Measurements from ENCODE around the gene NCKAP5.

Gene NCKAP5

GRCh38 chr2:133573491-133574162, 5.4 kb upstream of the NCKAP5 start:
- DNase-seq = no peak

GRCh38 chr2:133571249-133571648, 3.0 kb upstream of the NCKAP5 start:
- no peak for DNase-seq

DNA sequence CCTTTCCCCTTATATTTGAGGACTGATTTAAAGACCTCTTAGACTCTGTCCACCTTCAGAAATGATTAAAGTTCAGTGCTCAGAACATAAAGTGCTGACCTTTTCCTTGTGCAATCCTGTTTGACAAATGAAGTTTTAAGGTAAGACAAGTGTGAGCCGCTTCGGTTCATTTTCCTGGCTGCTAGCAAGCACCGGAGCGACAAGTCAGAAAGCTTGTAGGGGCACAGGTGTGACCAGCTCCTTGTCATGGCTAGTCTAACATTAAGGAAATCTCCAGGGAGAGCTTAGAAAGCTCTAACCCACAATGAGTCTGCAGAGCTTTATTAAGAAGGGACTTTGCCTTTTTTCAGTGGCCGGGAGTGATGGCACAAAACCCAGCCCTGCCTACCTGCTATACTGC, 2.3 kb upstream of the NCKAP5 start:
- no peak for DNase-seq

- DNase-seq = no peak
Observed at GRCh38 chr2:133569286-133569830, 1.1 kb upstream of the NCKAP5 start.

DNA sequence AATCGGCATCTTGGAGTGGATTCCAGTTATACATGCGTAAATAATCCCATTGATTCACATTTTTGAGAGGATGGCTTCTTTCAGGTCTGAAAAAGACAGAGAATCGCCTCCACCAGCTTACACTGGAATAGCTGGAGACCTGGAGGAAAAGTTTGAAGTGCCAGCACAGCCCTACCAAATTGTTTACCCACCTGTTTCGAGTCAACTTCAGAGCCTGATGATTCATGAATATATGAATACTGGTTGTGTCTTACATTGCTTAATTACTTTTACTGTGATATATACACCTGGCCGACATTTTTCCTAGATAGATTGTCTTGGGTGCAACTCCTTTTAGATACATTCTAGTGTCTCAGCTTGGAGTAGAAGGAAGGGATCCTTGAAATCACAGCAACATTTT, 335 bp upstream of the NCKAP5 start:
- no peak for DNase-seq

GRCh38 chr2:133562558-133562957, 5.7 kb downstream of the NCKAP5 start:
- DNase-seq = no peak

DNA sequence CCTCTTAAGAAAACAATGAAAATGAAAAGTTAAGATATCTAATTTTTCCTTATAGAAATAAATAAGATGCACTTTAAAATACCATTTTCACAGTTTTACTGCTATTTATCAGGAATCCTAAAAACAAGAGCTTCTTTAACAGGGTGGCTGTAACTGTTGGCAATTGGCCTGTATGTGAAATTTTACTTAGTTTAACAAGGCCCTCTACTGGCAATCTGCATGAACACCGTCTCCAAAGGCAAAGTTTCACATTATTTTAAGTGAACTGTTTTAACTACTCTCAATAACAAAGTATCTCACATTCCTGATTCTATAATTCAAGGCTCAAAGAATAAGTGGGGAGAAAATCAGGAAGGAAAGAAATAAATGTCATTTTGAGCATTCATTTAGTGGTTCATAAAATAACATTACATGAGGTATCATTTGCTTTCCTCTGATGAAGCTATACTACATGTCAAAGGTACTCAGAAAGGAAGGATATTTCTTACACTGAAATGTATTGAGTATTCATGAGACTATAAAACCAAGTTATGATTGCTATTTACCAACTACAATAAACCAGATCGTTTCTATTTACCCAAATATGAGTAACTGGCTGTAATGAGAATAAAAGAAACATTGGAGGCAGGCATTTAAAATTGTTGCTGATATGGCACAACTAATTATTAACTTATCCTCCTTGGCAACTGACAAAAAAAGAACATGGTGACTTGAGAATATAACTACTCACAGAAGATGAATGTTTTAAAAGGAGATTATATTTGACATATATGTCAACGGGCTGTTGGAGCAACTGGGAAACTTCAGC, 7.0 kb downstream of the NCKAP5 start:
- peak; percentile 8 for DNase-seq

DNA sequence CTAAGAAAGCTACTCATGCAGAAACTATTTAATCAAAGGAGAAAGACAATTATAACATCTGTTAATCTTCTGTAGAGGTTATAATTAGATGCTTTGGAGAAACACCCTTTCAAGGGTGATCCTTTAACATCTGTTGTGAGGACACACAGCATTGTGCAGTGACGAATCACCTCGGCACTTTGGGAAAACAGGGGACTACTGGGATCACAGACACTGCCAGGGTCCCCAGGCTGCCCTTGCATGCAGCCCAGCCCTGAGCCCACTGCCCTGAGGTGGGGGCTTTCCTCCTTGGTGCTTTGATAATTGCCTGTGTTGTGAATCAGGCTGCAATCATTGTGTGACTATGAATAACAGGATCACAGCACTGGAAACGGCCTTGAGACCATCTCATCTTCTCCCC, 10.6 kb downstream of the NCKAP5 start:
- DNase-seq = no peak

DNA sequence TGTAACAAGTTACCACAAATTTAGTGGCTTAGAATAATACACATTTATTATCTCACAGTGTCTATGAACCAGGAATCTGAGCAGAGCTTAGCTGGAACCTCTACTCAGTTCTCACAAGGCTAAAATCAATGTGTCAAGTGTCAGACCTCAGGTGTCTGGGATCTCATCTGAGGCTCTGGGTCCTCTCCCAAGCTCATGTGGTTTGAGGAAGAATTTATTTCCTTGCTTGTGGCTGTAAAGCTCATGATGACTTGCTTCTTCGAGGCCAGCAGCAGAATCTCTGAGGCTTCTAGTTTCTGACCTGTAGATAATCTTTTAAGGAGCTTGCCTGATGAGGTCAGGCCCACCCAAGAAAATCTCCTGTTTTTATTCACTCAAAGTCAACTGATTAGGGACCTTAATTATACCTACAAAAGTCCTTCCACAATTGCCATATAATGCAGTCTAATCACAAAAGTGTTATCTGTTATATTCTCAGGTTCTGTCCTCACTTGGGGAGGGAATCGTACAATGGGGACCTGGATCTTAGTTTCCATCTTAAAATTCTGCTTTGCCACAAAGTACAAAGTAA, 14.3 kb downstream of the NCKAP5 start:
- no peak for DNase-seq

DNA sequence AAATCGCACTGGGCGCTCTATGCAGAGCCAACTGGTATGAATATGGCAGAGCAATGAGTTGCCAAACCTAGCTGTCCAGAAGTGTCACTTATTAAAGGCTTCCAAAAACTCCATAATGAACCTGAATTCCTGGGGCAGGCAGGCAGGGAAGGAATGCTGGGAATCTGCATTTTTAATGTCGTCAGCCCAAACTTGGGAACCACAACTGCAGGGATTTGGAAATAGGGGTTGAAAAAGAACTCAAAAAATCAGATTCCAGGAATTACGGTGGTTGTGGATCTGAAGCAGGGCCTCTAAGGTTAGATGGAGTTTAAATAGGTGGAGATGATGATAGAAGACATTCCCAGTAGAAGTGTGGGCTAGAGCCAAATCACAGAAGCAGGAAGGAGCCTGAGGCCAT, 15.0 kb downstream of the NCKAP5 start:
- DNase-seq = no peak

GRCh38 chr2:133552821-133553220, 15.4 kb downstream of the NCKAP5 start:
- no peak for DNase-seq

DNA sequence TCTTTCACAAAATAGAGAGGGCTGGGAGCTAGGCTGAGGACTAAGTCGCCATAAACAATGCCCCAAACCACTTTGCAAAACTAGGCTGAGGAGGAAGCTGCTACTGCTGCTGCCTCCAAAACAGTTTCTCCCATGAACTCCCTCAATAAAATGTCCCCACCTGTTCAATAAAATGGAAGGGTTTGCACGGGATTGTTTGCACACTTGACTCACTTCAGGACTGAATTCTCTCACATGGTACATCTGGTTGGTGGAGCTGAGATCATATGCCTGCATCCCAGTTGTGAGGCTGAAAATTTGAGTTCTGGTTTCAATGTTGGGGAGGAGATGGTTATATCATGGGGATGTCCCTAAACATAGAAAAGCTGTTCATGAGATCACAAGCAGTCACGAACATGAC, 26.5 kb downstream of the NCKAP5 start:
- DNase-seq = no peak

- no peak for DNase-seq
Observed at GRCh38 chr2:133541376-133541775, 26.9 kb downstream of the NCKAP5 start.

DNA sequence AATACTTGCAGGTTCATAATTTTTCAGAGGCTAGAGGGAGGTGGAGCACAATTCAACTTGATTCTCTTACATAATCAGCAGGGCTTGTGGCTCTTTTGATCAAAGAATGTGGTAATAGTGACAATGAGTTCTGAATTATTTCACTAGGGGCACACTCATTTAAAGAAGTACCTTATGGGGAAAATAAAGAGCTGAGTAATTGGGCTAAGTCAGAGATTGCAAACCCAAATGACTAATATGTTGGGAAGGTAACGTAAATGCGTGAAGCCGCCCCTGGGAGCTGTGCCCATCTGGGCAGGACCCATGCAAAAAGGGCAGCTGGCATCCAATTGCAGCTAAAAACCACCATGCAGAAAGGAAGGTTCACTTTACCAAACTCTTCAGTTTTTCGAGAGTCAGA, 35.3 kb downstream of the NCKAP5 start:
- no peak for DNase-seq

DNA sequence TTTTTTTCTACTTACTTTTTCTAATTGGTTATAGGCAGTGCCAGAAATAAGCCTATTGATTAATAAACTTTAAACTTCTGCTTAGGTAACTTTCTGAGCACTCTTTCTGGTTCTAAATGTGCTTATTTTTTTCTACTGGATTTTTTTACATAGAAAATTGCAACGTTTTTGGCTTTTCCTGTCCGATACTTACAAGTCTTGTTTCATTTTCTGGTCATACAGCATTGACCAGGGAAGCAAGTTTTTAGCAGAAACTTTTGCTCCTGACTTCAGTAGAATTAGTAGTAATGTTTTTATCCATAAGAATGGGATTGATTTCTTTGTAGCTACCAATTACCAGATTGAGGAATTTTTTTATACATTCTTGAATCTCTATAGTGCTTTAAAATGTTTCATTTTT, 36.9 kb downstream of the NCKAP5 start:
- DNase-seq = no peak

DNA sequence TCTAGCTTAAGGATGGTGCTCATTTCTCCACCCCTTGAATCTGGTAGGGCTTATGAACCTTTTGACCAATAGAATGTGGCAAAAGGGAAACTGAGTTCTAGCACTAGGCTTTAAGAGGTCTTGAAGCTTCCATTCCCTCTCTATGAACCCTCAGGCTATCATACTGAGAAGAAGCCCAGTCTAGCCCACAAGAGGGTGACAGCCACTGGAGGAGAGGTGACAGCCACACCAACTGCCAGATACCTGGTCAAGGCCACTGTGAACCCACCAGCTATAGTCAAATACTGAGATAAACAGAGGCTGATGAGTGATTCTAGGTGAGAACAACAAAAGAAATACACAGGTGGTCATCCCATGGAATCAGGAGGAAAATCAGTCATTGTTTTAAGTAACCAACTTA, 37.6 kb downstream of the NCKAP5 start:
- DNase-seq = no peak

DNA sequence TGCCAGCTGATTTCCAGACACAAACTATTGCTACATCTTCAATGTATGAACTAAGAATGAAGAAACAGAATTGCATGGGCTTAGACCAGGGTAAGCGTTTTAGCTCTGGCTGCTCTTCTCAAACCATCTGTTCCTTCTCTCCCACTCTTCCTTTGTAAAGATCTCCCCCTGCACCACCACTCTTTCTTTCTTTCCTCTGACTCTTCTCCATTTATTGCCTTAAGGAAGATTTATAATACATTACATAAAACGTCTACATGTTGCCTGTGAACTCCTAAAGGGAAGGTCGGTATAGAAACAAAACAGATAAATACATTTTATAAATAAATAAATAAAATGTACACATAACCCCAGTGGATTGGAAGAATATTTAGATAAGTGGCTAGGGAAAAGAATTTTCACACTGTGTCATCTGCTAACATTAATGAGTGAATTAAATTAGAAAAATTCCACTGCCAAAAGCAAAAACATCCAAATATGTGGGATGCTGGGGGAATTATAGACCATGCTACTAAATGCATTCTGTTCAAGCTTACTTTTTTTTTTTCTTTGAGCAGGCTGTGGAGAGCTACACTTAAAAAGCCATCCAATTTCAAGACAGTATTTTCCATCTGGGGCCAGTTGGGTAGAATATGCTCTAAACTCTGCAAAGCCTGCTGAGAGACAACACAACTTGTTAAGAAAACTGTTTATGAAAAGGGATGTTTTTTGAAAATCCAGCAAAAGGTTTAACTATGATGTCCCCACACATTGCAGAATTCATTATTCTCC, 41.5 kb downstream of the NCKAP5 start:
- DNase-seq = no peak

GRCh38 chr2:133525613-133526529, 42.4 kb downstream of the NCKAP5 start:
- DNase-seq = no peak

DNA sequence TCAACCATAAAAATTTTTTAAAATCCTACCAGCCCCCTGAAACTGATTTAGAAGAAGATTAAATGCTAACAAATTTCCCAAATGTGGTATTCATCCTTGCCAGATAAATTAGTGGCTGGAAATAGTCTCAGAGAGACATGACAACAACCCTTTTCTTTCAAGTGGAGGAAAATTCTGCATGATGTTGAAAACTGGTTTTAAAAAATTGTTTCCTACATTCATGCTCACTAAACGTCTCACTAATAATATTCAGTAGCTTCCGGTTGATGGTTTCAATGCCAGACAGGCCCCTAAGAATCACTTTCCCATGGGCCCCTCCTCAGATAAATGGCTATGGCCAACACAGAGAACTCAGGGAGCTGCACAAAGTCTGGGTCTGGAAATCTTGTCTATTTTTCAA, 43.2 kb downstream of the NCKAP5 start:
- DNase-seq = no peak

DNA sequence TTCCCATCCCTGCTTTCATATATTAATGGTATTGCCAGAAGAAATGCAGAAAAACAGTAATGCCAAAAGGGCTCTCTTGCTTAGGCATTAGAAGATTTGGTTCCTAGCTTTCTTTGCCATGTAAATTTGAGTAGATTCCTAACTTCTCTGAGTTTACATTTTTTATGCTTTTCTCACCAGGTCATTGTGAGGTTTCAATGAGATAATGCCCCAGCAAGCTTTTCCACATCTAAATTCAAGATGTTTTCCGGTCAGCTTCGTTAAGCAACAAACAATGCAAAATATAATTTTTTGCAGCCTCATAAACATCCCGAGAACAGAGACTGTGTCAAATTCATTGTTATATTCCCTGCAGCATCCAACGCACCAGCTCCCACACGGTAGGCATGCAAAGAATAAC, 44.9 kb downstream of the NCKAP5 start:
- no peak for DNase-seq

DNA sequence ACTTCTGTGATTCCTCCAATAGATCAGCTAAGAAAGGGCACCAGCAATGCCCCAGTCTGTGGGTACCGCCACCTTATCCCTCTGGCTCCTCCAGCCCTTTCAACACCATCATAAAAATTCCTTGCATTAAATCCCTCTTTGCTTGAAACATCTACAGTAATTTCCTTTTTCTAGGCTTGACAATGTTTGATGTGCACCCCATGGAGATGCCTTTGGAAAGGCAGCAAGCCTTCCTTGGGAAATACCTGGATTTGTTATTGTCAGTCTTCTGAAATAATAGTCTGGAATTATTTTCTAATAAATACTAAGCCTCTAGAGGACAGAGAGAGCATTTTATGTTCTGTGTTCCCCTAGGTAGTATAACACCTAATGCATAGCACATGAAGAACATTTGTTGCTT, 46.1 kb downstream of the NCKAP5 start:
- DNase-seq = no peak

GRCh38 chr2:133521146-133521745, 47.0 kb downstream of the NCKAP5 start:
- DNase-seq = no peak
